GM12874 (cell line): ENCODE results near the gene ADGRG2.

ENCODE experiments used
- TF ChIP-seq, protein P1 (sequence below): IDR thresholded peaks from 2 replicates; pipeline ENCODE4 v1.5.1; 2011; ENCODE audit warnings: low read depth, mild to moderate bottlenecking, control low read depth, low read length, moderate library complexity; ENCODE audit not compliant: insufficient read depth

ADGRG2 gene

DNA sequence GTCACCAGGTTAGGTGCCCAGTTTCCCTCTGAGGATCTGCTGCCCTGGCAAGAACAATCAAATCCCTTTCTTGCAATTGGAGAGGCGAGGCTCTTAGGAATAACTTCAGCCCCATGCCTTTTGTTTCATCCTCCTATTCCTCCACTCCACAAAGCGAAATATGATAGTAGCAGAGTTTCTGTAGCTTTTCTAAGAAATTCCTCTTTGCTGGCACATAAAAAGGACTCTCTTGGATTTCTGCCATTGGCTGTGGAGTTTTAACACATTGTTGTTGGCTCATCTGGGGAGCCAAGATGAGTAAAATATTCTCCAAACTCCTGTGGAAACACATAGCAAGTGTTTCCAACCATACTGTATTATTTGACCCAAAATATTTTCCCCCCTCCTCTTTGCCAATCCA lies 11.0 kb upstream of the ADGRG2 start:
- TF ChIP-seq, protein P1, sequence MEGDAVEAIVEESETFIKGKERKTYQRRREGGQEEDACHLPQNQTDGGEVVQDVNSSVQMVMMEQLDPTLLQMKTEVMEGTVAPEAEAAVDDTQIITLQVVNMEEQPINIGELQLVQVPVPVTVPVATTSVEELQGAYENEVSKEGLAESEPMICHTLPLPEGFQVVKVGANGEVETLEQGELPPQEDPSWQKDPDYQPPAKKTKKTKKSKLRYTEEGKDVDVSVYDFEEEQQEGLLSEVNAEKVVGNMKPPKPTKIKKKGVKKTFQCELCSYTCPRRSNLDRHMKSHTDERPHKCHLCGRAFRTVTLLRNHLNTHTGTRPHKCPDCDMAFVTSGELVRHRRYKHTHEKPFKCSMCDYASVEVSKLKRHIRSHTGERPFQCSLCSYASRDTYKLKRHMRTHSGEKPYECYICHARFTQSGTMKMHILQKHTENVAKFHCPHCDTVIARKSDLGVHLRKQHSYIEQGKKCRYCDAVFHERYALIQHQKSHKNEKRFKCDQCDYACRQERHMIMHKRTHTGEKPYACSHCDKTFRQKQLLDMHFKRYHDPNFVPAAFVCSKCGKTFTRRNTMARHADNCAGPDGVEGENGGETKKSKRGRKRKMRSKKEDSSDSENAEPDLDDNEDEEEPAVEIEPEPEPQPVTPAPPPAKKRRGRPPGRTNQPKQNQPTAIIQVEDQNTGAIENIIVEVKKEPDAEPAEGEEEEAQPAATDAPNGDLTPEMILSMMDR: no peak

DNA sequence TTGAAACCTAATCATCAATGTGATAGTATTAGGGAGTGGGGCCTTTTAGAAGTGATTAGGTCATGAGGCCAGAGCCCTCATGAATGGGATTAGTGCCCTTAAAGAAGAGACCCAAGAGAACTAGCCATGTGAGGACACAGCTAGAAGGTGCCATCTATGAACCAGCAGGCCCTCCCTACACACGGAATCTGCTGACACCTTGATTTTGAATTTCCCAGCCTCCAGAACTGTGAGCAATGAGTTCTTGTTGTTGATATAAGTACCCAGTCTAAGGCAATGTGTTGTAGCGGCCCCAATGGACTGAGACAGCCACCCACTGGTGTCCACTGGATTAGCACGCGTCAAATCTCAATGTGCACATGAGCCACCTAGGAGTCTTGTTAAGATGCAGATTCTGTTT lies 8.4 kb upstream of the ADGRG2 start:
- TF ChIP-seq, protein P1: no peak

DNA sequence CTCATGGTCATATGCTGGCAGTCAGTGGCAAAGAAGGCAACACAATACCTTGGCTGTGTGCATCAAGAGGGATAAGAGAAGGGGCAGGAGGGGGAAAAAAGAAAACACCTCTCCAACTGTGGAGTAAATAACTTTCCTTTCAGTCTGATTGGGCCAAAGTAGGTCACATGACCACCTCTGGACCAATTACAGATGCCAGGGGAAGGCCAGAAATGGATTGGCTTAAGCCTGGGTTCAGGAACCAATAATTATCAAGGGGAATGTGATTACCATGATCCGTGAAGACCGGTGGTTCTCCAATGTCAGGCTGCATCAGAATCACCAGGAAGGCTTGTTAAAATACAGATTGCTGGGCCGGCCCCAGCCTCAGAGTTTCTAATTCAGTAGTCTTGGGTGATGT lies 7.4 kb upstream of the ADGRG2 start:
- TF ChIP-seq, protein P1: no peak

DNA sequence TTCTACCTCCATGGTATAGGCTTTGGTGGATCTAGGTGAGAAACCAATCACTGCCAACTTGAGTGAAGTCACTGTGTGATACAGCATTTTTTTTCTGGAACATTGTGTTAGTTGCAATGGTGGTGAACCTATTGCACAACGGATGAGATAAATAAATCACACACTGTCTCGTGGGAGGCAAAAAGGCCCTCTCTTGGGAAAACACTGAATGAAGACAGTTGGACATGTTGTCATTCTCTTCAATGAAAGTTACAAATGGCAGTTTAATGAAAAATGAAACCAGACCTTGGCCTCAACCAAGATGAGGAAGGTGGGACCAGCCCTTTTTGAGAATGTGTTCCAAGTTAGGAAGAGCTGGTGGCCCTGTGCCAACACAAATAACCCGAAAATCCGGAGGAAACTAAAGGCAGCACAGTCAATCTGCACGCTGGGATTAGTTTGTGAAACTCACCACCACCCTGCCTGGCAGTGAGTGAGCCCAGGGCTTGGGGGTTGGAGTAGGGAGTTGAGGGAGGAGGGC lies 5.4 kb upstream of the ADGRG2 start:
- TF ChIP-seq, protein P1: no peak

DNA sequence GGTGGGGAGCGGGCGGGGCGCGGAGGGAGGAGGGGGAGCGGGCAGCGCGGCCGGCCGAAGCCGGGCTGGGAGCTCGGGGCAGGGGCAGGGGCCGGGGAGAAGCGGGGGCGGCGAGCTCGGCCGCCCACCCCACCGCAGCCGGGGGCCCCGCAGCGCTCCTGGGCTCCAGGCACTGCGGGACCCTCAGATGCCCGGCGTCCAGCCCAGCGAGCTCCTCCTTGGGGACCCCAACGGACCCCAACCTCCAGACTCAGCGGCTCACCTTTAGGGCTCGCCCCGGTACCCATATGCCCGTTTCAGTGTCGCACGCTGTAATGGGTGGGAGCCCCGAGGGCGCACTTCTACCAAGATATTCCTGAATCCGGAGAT lies 357 bp upstream of the ADGRG2 start:
- TF ChIP-seq, protein P1: no peak

DNA sequence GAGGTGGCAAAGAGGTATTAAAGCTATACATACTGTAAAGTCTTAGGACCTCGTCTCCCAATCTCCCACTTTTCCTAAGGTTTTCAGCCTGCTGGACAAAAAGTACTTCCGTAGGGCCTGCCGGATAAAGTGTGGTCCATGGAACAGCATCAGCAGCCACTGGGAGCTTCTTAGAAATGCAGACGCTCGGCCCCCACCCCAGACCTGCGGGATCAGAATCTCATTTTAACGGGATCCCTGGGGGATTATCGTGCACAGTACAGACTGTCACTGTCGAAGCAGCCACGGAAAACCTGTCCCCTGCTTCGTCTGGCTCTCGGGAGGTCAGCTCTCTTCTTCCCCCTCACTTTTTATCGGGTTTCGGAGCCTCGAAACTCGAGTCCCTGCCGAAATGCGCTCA lies 802 bp downstream of the ADGRG2 start:
- TF ChIP-seq, protein P1: no peak

DNA sequence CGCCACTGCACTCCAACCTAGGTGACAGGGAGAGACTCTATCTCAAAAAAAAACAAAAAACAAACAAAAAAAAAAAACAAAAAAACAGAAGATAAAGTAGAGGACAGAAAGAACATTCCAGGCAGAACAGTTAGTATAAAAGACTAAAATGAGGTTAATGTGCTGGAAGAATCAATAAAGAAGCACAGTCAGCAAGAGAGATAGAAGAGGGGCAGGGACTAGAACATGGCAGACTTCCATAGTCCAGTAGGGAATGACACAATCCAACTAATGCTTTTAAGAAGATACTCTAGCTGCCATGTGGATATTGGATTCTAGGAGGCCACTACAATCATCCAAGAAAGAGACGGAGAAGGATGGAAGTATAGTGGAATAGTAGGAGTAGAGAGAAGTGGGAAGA lies 11.6 kb downstream of the ADGRG2 start:
- TF ChIP-seq, protein P1: no peak

DNA sequence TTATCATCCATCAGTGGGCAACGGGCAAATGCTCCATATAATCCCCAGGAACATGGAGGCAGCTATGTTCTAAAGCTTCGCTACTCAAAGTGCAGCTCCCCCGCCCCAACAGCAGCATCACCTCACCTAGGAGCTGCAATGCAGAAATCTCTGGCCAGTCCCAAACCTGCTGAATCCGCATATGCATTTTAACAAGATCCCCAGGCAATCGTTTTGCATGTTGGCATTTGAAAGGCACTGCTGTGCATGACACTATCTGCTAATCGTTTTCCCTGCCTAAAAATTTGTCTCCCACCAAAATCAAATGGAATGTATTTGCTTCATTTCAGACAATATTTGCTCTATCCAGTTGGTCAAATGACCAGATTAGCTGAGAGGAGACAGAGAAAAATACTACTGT lies 15.2 kb downstream of the ADGRG2 start:
- TF ChIP-seq, protein P1: no peak
